Activated T-helper 2 cell treated with anti-CD3 and anti-CD28 coated beads, Interferon-gamma antibody, Interleukin-2, Interleukin-4, amounts not matched to agents 10 μg/mL and 5 μg/mL and 100 μg/mL, durations not matched to agents 14 hours and 24 hours and 36 hours (primary cell): Measurements from ENCODE around the gene DCDC2B. TPM values are rescaled to one million over a fixed set of nuclear protein-coding genes. Genes with fewer than 3 reads are reported as not detected.
"Not testable (repeated sequence)": the region's sequence is repeated elsewhere in the genome, so short reads cannot be mapped to it uniquely, and the experiment has no call there.

Source experiments
- DNase-seq: peaks from one replicate; pipeline ENCODE4 v3.0.0; 2021; ENCODE audit warnings: low spot score
- H3K27ac Mint-ChIP-seq: one replicate; pipeline ENCODE4 v1.8.0; 2021; ENCODE audit warnings: mixed read lengths
- H3K27me3 Mint-ChIP-seq: one replicate; pipeline ENCODE4 v1.8.0; 2021; ENCODE audit warnings: low read depth, mixed read lengths
- H3K36me3 Mint-ChIP-seq: one replicate; pipeline ENCODE4 v1.8.0; 2021; ENCODE audit warnings: low read depth, mixed read lengths
- H3K4me1 Mint-ChIP-seq: one replicate; pipeline ENCODE4 v1.8.0; 2021; ENCODE audit warnings: low read depth, mixed read lengths
- H3K4me3 Mint-ChIP-seq: one replicate; pipeline ENCODE4 v1.8.0; 2021; ENCODE audit warnings: low read depth, mild to moderate bottlenecking, moderate library complexity, mixed read lengths
- H3K9me3 Mint-ChIP-seq: one replicate; pipeline ENCODE4 v1.8.0; 2021; ENCODE audit warnings: mixed read lengths
- intact Hi-C: fragments of 100-400 bp; cut with micrococcal nuclease; formaldehyde crosslinking; loops from one replicate; pipeline ENCODE4 v1.15.1; 2023
- total RNA-seq: library from RNA; stranded (reverse); gene quantifications from 2 replicates; pipeline ENCODE4 v1.2.3, GENCODE V29; 2022

The DCDC2B gene
- 0.14 TPM in 1 of 2 replicates, not detected in the other for total RNA-seq

DNA sequence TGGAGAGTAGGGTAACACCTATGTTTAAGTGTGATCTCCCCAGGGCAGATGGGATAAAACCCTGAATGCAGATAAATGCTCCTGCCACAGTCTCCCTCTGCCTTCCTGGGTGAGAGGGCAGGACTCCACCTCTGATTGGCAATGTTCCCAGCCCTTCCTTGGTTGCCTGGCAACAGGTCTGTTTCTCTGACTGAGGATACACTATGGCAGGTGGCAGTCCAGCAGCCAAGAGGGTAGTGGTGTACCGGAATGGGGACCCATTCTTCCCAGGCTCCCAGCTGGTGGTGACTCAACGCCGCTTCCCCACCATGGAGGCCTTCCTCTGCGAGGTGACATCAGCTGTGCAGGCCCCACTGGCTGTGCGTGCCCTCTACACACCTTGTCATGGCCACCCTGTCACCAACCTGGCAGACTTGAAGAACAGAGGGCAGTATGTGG lies at the start of gene DCDC2B:
TSS of gene DCDC2B (plus strand) at position 199 of the 438 bp plus-strand sequence. CDS start at position 204, 5 bp downstream.
- Mint-ChIP-seq H3K4me1 (peaks cover 15% of the 10 kb centered on the region), H3K9me3 (no peaks in the 10 kb centered on the region), H3K27me3 (no peaks in the 10 kb centered on the region), H3K4me3 (no peak within 1 kb of the TSS), H3K36me3 (peaks cover 23% of the 10 kb centered on the region), H3K27ac (no peak within 1 kb of the TSS)
- no peak for DNase-seq
- intact Hi-C loops: loop anchor here (10.0 kb wide), 1 partner anchor 606 kb away; the partner anchor contains the start of genes S100PBP and YARS1

DNA sequence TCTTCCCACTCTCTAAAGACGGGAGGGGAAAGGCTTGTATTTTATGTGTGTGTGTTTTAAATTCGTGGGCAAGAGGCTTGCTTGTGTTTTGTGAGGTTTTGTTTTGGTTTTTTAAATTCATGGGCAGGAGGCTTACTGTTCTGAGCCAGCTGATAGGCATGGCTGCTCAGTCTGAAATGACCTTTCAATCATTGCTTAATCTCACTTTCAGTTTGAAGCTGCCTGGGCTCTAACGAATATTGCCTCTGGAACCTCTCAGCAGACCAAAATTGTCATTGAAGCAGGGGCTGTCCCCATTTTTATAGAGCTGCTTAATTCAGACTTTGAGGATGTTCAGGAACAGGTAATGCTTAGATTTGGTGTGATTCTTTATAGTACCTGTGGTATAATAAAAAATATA lies 49.7 kb upstream of the DCDC2B start:
- H3K36me3 Mint-ChIP-seq: peaks cover 78% of the 10 kb centered on the region
- H3K9me3 Mint-ChIP-seq: no peaks in the 10 kb centered on the region
- DNase-seq: no peak
- H3K27ac Mint-ChIP-seq: peak overlapping the region; percentile 69
- intact Hi-C loops: no loop called here
- H3K27me3 Mint-ChIP-seq: no peaks in the 10 kb centered on the region
- no peak overlapping the region for H3K4me3 Mint-ChIP-seq
- peaks cover 13% of the 10 kb centered on the region for H3K4me1 Mint-ChIP-seq

- no peak for DNase-seq
- Mint-ChIP-seq H3K27me3 (no peaks in the 10 kb centered on the region), H3K4me3 (no peak overlapping the region), H3K36me3 (peaks cover 71% of the 10 kb centered on the region), H3K4me1 (peaks cover 7% of the 10 kb centered on the region), H3K27ac (no peak overlapping the region), H3K9me3 (no peaks in the 10 kb centered on the region)
- intact Hi-C loops: no loop called here
These were observed 45.5 kb upstream of the DCDC2B start for GRCh38 chr1:32163405-32163804.

GRCh38 chr1:32165633-32166032 lies 43.3 kb upstream of the DCDC2B start:
- intact Hi-C loops, DNase-seq, H3K4me3 Mint-ChIP-seq, H3K27me3 Mint-ChIP-seq, H3K9me3 Mint-ChIP-seq, H3K27ac Mint-ChIP-seq, H3K4me1 Mint-ChIP-seq: not testable (repeated sequence)
- peaks cover 67% of the 10 kb centered on the region for H3K36me3 Mint-ChIP-seq

DNA sequence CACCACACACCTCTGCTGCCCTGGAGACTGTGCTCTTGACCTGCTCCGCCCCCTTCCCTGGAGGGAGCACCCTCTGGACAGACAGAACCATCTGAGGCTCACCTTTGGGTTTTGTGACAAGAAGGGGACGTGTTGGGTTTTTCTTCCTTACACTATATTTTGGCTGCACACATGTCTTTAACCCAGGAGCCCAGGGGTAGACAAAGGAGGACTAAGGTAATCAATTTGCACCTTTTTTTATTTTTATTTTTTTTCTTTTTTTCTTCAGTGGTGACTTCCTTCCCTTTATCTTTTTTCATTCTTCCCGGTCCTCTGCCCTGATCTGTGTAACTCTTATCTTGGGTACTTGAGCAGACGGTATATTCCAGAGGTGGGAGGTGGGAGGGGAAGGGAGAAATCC lies 37.9 kb upstream of the DCDC2B start:
- DNase-seq: no peak
- no peaks in the 10 kb centered on the region for H3K27me3 Mint-ChIP-seq
- H3K4me3 Mint-ChIP-seq: no peak overlapping the region
- H3K9me3 Mint-ChIP-seq: no peaks in the 10 kb centered on the region
- peaks cover 69% of the 10 kb centered on the region for H3K36me3 Mint-ChIP-seq
- intact Hi-C loops: no loop called here
- peaks cover 8% of the 10 kb centered on the region for H3K4me1 Mint-ChIP-seq
- H3K27ac Mint-ChIP-seq: no peak overlapping the region

GRCh38 chr1:32172621-32173245 lies 36.2 kb upstream of the DCDC2B start:
- H3K4me1 Mint-ChIP-seq: peaks cover 8% of the 10 kb centered on the region
- no peaks in the 10 kb centered on the region for H3K9me3 Mint-ChIP-seq
- intact Hi-C loops: no loop called here
- no peak for DNase-seq
- peaks cover 56% of the 10 kb centered on the region for H3K36me3 Mint-ChIP-seq
- H3K27ac Mint-ChIP-seq: no peak overlapping the region
- H3K4me3 Mint-ChIP-seq: no peak overlapping the region
- H3K27me3 Mint-ChIP-seq: no peaks in the 10 kb centered on the region

DNA sequence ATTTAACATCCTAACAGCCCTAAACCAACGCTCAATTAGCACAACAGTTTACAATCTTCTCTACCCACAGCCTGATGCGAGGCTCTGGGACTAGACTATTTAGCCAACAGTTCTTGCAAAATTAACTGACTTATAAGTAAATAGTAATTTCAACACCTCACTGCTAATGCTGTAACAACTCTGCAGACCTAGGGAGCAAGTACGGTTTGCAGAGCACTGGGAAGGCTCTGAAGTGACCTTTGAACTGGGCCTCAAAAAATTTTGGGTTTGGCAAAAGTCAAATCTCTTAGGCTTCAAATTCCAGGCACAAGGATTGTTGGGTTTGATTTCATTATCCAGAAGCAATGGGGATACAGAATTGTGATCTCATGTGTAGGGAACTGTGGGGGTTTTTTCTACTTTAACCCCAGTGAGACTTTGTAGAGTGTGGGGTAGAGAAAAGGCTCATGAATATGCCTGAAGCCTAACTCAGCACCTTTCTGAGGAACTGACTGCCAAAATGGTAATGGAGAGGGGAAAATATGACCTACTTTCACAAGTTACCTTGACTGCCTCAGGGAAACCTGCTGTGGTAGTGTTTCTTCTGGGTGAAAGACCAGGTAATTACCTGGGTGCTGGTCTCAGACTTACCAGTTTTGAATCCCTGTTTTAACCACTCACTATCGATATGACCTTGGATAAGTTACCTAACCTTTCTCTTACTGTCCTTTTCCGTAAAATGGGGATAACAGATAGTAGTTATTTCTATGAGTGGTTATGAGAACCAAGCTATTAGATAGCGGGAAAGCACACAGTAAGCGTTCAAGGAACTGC lies 30.3 kb upstream of the DCDC2B start:
- H3K4me3 Mint-ChIP-seq: peak overlapping the region; percentile 97
- peaks cover 26% of the 10 kb centered on the region for H3K4me1 Mint-ChIP-seq
- H3K27ac Mint-ChIP-seq: peak overlapping the region; percentile 98
- no peak for DNase-seq
- H3K9me3 Mint-ChIP-seq: no peaks in the 10 kb centered on the region
- intact Hi-C loops: loop anchor here (1.0 to 2.0 kb wide), 2 partner anchors 70 to 472 kb away; partner anchors contain the start of genes KPNA6, RBBP4 and ZBTB8OS
- H3K27me3 Mint-ChIP-seq: no peaks in the 10 kb centered on the region
- peaks cover 41% of the 10 kb centered on the region for H3K36me3 Mint-ChIP-seq

DNA sequence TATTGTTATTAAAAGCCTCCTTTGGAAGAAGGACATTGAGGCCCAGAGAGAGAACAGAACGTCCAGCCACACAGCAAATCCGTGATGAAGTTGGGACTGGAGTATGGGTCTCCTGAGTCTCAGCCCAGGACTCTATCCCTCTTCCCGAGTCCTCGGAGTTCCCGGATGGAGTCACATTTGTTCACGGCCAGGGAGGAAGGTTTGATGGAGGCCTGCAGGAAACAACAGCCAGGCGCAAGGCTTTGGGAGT lies 29.8 kb upstream of the DCDC2B start:
- no peaks in the 10 kb centered on the region for H3K9me3 Mint-ChIP-seq
- intact Hi-C loops: loop anchor here (1.0 to 2.0 kb wide), 2 partner anchors 71 to 472 kb away; partner anchors contain the start of genes KPNA6, RBBP4 and ZBTB8OS
- DNase-seq: no peak
- H3K27me3 Mint-ChIP-seq: no peaks in the 10 kb centered on the region
- H3K4me3 Mint-ChIP-seq: peak overlapping the region; percentile 97
- peaks cover 41% of the 10 kb centered on the region for H3K36me3 Mint-ChIP-seq
- H3K4me1 Mint-ChIP-seq: peaks cover 29% of the 10 kb centered on the region
- peak overlapping the region; percentile 98 for H3K27ac Mint-ChIP-seq

- H3K36me3 Mint-ChIP-seq: peaks cover 42% of the 10 kb centered on the region
- no peaks in the 10 kb centered on the region for H3K27me3 Mint-ChIP-seq
- H3K27ac Mint-ChIP-seq: peak within 1 kb of the TSS; percentile 98
- peak within 1 kb of the TSS; percentile 97 for H3K4me3 Mint-ChIP-seq
- DNase-seq: peak; percentile 87
- intact Hi-C loops: loop anchor here (1.0 to 5.0 kb wide), 6 partner anchors 21 to 471 kb away; partner anchors contain the start of genes CCDC28B, KPNA6, LCK and RBBP4
- H3K9me3 Mint-ChIP-seq: no peaks in the 10 kb centered on the region
- peaks cover 34% of the 10 kb centered on the region for H3K4me1 Mint-ChIP-seq
These were observed 29.3 kb upstream of the DCDC2B start, which contains the start of gene TXLNA for GRCh38 chr1:32179443-32180185. Gene TXLNA (plus strand): TSS chr1:32179675. CDS start chr1:32180346, 671 bp downstream.

- no peaks in the 10 kb centered on the region for H3K9me3 Mint-ChIP-seq
- DNase-seq: peak; percentile 31
- H3K4me1 Mint-ChIP-seq: peaks cover 40% of the 10 kb centered on the region
- no peaks in the 10 kb centered on the region for H3K27me3 Mint-ChIP-seq
- intact Hi-C loops: loop anchor here (1.0 to 5.0 kb wide), 4 partner anchors 20 to 108 kb away; partner anchors contain the start of genes CCDC28B, LCK and TMEM39B
- H3K27ac Mint-ChIP-seq: peak overlapping the region; percentile 92
- H3K4me3 Mint-ChIP-seq: peak overlapping the region; percentile 97
- H3K36me3 Mint-ChIP-seq: peaks cover 48% of the 10 kb centered on the region
These were observed 28.5 kb upstream of the DCDC2B start for GRCh38 chr1:32180186-32181060.

GRCh38 chr1:32181065-32181464 lies 27.8 kb upstream of the DCDC2B start:
- intact Hi-C loops: loop anchor here (2.0 to 5.0 kb wide), 2 partner anchors 71 to 108 kb away; partner anchors contain the start of genes LCK and TMEM39B
- H3K4me1 Mint-ChIP-seq: peaks cover 42% of the 10 kb centered on the region
- no peaks in the 10 kb centered on the region for H3K27me3 Mint-ChIP-seq
- peak overlapping the region; percentile 92 for H3K27ac Mint-ChIP-seq
- peaks cover 50% of the 10 kb centered on the region for H3K36me3 Mint-ChIP-seq
- peak overlapping the region; percentile 97 for H3K4me3 Mint-ChIP-seq
- H3K9me3 Mint-ChIP-seq: no peaks in the 10 kb centered on the region
- no peak for DNase-seq
